Measurements from ENCODE around the gene COL5A1.

DNA sequence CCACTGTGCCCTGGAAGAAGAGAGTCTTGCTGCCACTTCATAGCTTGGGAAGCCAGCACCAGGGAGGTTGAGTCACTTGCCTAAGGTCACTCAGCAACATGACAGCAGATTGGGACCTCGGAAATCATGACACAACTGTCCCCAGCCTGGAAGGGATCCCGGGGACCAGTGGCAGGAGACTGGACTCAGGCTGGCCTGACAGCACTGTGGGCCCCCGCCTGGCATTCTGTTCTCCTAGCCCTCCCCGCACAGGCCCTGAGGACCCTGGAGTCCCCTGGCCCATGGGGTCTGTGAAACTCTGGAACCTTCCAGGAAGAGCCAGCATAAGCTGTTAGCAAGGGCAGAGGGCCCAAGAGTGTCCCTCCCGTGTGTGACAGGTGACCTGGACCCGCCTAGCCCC lies 64.9 kb downstream of the COL5A1 start:
- TF ChIP-seq, protein P1, sequence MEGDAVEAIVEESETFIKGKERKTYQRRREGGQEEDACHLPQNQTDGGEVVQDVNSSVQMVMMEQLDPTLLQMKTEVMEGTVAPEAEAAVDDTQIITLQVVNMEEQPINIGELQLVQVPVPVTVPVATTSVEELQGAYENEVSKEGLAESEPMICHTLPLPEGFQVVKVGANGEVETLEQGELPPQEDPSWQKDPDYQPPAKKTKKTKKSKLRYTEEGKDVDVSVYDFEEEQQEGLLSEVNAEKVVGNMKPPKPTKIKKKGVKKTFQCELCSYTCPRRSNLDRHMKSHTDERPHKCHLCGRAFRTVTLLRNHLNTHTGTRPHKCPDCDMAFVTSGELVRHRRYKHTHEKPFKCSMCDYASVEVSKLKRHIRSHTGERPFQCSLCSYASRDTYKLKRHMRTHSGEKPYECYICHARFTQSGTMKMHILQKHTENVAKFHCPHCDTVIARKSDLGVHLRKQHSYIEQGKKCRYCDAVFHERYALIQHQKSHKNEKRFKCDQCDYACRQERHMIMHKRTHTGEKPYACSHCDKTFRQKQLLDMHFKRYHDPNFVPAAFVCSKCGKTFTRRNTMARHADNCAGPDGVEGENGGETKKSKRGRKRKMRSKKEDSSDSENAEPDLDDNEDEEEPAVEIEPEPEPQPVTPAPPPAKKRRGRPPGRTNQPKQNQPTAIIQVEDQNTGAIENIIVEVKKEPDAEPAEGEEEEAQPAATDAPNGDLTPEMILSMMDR (IDR thresholded peaks at IDR 0.05): no peak
- TF ChIP-seq POLR2A (IDR thresholded peaks at IDR 0.05): no peak
- no peak for TF ChIP-seq POLR2AphosphoS5 (IDR thresholded peaks at IDR 0.05)
- no peak for TF ChIP-seq EP300 (IDR thresholded peaks at IDR 0.05)

All from upper lobe of left lung (tissue), 4 donors.